RWPE2 (cell line): Measurements from ENCODE around the gene ESCO1.

ENCODE experiments used
- ATAC-seq: fragments of 200-7000 bp; cut with Tn5 transposase; 3 replicates; pipeline ENCODE4 v1.9.1; 2021; ENCODE audit warnings: low read depth
- DNase-seq: peaks from one replicate; pipeline ENCODE4 v3.0.0-alpha.2; 2020; ENCODE audit warnings: low spot score
- H3K27ac ChIP-seq: fragments of 450-650 bp; 2 replicates; pipeline ENCODE4 v1.5.1; 2017; ENCODE audit warnings: mild to moderate bottlenecking; ENCODE audit not compliant: poor library complexity, severe bottlenecking
- H3K27me3 ChIP-seq: fragments of 250-450 bp; sonication (Bioruptor Pico); 2 replicates; pipeline ENCODE4 v1.5.1; 2021; ENCODE audit warnings: mild to moderate bottlenecking, moderate library complexity; ENCODE audit not compliant: insufficient read depth, poor library complexity, severe bottlenecking
- H3K36me3 ChIP-seq: fragments of 250-450 bp; sonication (Bioruptor Pico); 2 replicates; pipeline ENCODE4 v1.5.1; 2020; ENCODE audit warnings: low read depth, mild to moderate bottlenecking, moderate library complexity
- H3K4me1 ChIP-seq: fragments of 250-450 bp; sonication (Bioruptor Pico); 2 replicates; pipeline ENCODE4 v1.5.1; 2021; ENCODE audit warnings: mild to moderate bottlenecking, moderate library complexity; ENCODE audit not compliant: insufficient read depth, poor library complexity, severe bottlenecking
- H3K4me3 ChIP-seq: fragments of 250-450 bp; sonication (Bioruptor Pico); 2 replicates; pipeline ENCODE4 v1.5.1; 2021; ENCODE audit warnings: mild to moderate bottlenecking, moderate library complexity; ENCODE audit not compliant: severe bottlenecking
- H3K9me3 ChIP-seq: fragments of 250-450 bp; sonication (Bioruptor Pico); 2 replicates; pipeline ENCODE4 v1.5.1; 2021; ENCODE audit warnings: mild to moderate bottlenecking, moderate library complexity; ENCODE audit not compliant: severe bottlenecking
- TF ChIP-seq, protein P1 (sequence below): fragments of 450-650 bp; IDR thresholded peaks from one replicate; pipeline ENCODE4 v1.5.1; 2017; ENCODE audit warnings: mild to moderate bottlenecking, moderate library complexity; ENCODE audit not compliant: poor library complexity, severe bottlenecking

The ESCO1 gene

GRCh38 chr18:21483051-21483450 lies 117.5 kb downstream of the ESCO1 start:
- Histone ChIP-seq H3K27me3 (no peaks in the 10 kb centered on the region), H3K9me3 (no peaks in the 10 kb centered on the region), H3K4me1 (peaks cover 7% of the 10 kb centered on the region), H3K36me3 (no peaks in the 10 kb centered on the region), H3K27ac (no peak overlapping the region), H3K4me3 (no peak overlapping the region)
- TF ChIP-seq, protein P1, sequence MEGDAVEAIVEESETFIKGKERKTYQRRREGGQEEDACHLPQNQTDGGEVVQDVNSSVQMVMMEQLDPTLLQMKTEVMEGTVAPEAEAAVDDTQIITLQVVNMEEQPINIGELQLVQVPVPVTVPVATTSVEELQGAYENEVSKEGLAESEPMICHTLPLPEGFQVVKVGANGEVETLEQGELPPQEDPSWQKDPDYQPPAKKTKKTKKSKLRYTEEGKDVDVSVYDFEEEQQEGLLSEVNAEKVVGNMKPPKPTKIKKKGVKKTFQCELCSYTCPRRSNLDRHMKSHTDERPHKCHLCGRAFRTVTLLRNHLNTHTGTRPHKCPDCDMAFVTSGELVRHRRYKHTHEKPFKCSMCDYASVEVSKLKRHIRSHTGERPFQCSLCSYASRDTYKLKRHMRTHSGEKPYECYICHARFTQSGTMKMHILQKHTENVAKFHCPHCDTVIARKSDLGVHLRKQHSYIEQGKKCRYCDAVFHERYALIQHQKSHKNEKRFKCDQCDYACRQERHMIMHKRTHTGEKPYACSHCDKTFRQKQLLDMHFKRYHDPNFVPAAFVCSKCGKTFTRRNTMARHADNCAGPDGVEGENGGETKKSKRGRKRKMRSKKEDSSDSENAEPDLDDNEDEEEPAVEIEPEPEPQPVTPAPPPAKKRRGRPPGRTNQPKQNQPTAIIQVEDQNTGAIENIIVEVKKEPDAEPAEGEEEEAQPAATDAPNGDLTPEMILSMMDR: no peak
- ATAC-seq (no peak), DNase-seq (no peak)

GRCh38 chr18:21481739-21482138 lies 118.8 kb downstream of the ESCO1 start:
- Histone ChIP-seq H3K36me3 (no peaks in the 10 kb centered on the region), H3K4me1 (peaks cover 7% of the 10 kb centered on the region), H3K4me3 (no peak overlapping the region), H3K9me3 (no peaks in the 10 kb centered on the region), H3K27me3 (no peaks in the 10 kb centered on the region), H3K27ac (no peak overlapping the region)
- no peak for DNase-seq
- TF ChIP-seq, protein P1: no peak
- no peak for ATAC-seq

DNA sequence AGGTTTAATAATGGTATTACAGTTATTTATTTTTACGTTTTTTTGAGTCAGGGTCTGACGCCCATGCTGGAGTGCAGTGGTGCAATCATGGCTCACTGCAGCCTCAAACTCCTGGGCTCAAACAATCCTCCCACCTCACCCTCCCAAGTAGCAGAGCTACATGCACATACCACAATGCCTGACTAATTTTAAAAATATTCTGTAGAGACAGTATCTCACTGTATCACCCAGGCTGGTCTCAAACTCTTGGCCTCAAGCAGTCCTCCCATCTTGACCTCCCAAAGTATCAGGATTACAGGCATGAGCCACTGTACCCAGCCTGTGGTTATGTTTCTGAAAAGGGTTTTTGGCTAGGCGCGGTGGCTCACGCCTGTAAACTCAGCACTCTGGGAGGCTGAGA lies 120.8 kb downstream of the ESCO1 start:
- no peak overlapping the region for H3K4me3 ChIP-seq
- H3K9me3 ChIP-seq: no peaks in the 10 kb centered on the region
- DNase-seq (no peak), ATAC-seq (no peak)
- no peak overlapping the region for H3K27ac ChIP-seq
- TF ChIP-seq, protein P1: no peak
- no peaks in the 10 kb centered on the region for H3K36me3 ChIP-seq
- H3K27me3 ChIP-seq: no peaks in the 10 kb centered on the region
- no peaks in the 10 kb centered on the region for H3K4me1 ChIP-seq
